ENCODE measurements around the gene NPRL2. TPM values are rescaled to one million over a fixed set of nuclear protein-coding genes. Genes with fewer than 3 reads are reported as not detected.

NPRL2 gene
- total and polyA plus RNA-seq, 2 of the 13 experiments (the other 11 are each of a cell fraction or from before 2014, with no cell fraction given) = 30.6 to 51.4 TPM

DNA sequence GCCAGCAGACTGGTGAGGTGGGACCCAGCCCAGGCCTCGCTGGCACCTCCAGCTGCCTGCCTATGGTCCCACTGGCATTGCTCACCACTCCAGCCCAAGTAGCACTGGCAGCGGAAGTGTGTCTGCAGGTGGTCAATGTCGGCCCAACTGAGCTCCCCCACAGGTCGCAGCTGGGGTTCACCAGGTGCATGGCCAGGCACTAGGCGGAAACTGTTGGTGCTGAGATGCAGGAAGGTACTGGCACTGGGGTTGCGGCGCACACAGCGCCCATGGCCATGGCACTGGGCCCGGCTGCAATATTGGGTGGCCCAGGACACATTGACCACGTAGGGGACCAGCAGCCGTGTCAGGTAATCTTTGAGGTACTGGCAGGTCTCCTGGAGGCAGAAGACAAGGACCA, 32.4 kb downstream of the NPRL2 start:
- no peak overlapping the region for H3K4me3 ChIP-seq (replicated peaks in 1 of 3; ENCODE audit: insufficient read depth in 1 of 3, low read depth in 2 of 3, low read length in 3 of 3)
- no peak for ATAC-seq
- H3K9ac ChIP-seq (ENCODE audit: insufficient read depth, low read depth, low read length) = no peak overlapping the region
- H3K4me2 ChIP-seq (ENCODE audit: low read depth, low read length) = peak overlapping the region; percentile 94; the same call in 1 of the 2 replicates
- no peak for FAIRE-seq
- no peaks in the 10 kb centered on the region; a peak in 1 of 5 replicates for H3K27me3 ChIP-seq (ENCODE audit: control insufficient read depth in 1 of 2, insufficient read depth in 2 of 2, low read length in 2 of 2)
- TF ChIP-seq ZNF687 (CRISPR knock-in tag; IDR thresholded peaks at IDR 0.05) (0 out of 2 replicates have a peak, but pooled peaks have one; percentile 32), SALL1 (CRISPR knock-in tag; IDR thresholded peaks at IDR 0.05) (no peak), HNRNPL (IDR thresholded peaks at IDR 0.05; ENCODE audit: low read depth, low read length) (0 out of 2 replicates have a peak, but pooled peaks have one; percentile 39), NCOA2 (CRISPR knock-in tag; IDR thresholded peaks at IDR 0.05) (no peak), AGO2 (optimal IDR thresholded peaks at IDR 0.05; ENCODE audit: low read depth, low read length) (peak; percentile 75), CREB1 (IDR thresholded peaks at IDR 0.05) (no peak), CREB1 (CRISPR knock-in tag; IDR thresholded peaks at IDR 0.05) (no peak), RBFOX2 (IDR thresholded peaks at IDR 0.05; ENCODE audit: low read depth, low read length) (peak; percentile 36), SRSF9 (IDR thresholded peaks at IDR 0.05; ENCODE audit: borderline replicate concordance, insufficient read depth, low read depth, low read length, poor library complexity, severe bottlenecking) (no peak), NBN (conservative IDR thresholded peaks at IDR 0.05) (no peak)
- CTCF ChIA-PET (ENCODE audit: low intra/inter-chr PET ratio, low total read pairs) = no interaction called here
- H3K27ac ChIP-seq (ENCODE audit: extremely low read length, insufficient read depth, low read length) = no peak overlapping the region
- H2AFZ ChIP-seq (ENCODE audit: low read length) = no peak overlapping the region
- POLR2A ChIA-PET = interaction anchor here (1.3 to 13.0 kb wide), 4 partner anchors 10 to 26 kb away, joined by 3 to 222 read pairs (median 6); partner anchors contain the start of genes HYAL1, HYAL3, IFRD2 and NAA80
- intact Hi-C loops (cut with micrococcal nuclease; ENCODE audit: unreplicated experiment) (no loop called here), in situ Hi-C loops (cut with HindIII; ENCODE audit: extremely low pct_ligation_motif_present, low pct_unique_long_range_greater_than_20kb) (no loop called here)
- H4K20me1 ChIP-seq (ENCODE audit: insufficient read depth, low read length) = no peaks in the 10 kb centered on the region
- no TSS peak for BruUV-seq (replicated peaks)
- H3K36me3 ChIP-seq (replicated peaks in 1 of 2; ENCODE audit: control insufficient read depth in 1 of 2, insufficient read depth in 2 of 2, low read length in 2 of 2) = peaks cover 16 to 32% of the 10 kb centered on the region in 2 experiments
- DNase-seq (ENCODE audit: low spot score) = no peak
- H3K4me1 ChIP-seq (ENCODE audit: insufficient read depth, low read length) = peaks cover 58% of the 10 kb centered on the region
- 100% methylated on average over 3 of the region's 11 CpGs for WGBS (ENCODE audit: low lambda C conversion rate)
- H3K9me3 ChIP-seq (ENCODE audit: low read length) = no peaks in the 10 kb centered on the region
- H3K79me2 ChIP-seq (ENCODE audit: insufficient read depth, low read length) = peaks cover 25% of the 10 kb centered on the region

All from HepG2 (cell line).